GM21360 (cell line): ENCODE results near the gene NPHP4.

Experiments
- ATAC-seq: cut with Tn5 transposase; IDR thresholded peaks from one replicate; pipeline ENCODE4 v1.9.1; 2021; ENCODE audit warnings: mild to moderate bottlenecking, moderate library complexity; ENCODE audit not compliant: unreplicated experiment

NPHP4 gene

GRCh38 chr1:5974631-5975030 is 17.6 kb downstream of the NPHP4 start:
- ATAC-seq: no peak

- no peak for ATAC-seq
Measured at GRCh38 chr1:5973771-5974170, 18.5 kb downstream of the NPHP4 start.

GRCh38 chr1:5972198-5972520 is 20.1 kb downstream of the NPHP4 start:
- ATAC-seq: no peak

GRCh38 chr1:5971471-5972197 is 20.6 kb downstream of the NPHP4 start:
- ATAC-seq: no peak

GRCh38 chr1:5970610-5971273 is 21.5 kb downstream of the NPHP4 start:
- ATAC-seq: no peak

GRCh38 chr1:5969168-5969567 is 23.1 kb downstream of the NPHP4 start:
- ATAC-seq: no peak

- no peak for ATAC-seq
Measured at GRCh38 chr1:5968161-5968736, 24.0 kb downstream of the NPHP4 start.

GRCh38 chr1:5967351-5968160 is 24.7 kb downstream of the NPHP4 start:
- no peak for ATAC-seq

- no peak for ATAC-seq
Measured at GRCh38 chr1:5966543-5967205, 25.6 kb downstream of the NPHP4 start.

- ATAC-seq: no peak
Measured at GRCh38 chr1:5965586-5966131, 26.6 kb downstream of the NPHP4 start.

- no peak for ATAC-seq
Measured at GRCh38 chr1:5962265-5963105, 29.7 kb downstream of the NPHP4 start.

GRCh38 chr1:5961601-5962000 is 30.6 kb downstream of the NPHP4 start:
- ATAC-seq: no peak

- no peak for ATAC-seq
Measured at GRCh38 chr1:5960336-5960735, 31.9 kb downstream of the NPHP4 start.

- no peak for ATAC-seq
Measured at GRCh38 chr1:5959667-5960230, 32.5 kb downstream of the NPHP4 start.

GRCh38 chr1:5959087-5959486 is 33.1 kb downstream of the NPHP4 start:
- no peak for ATAC-seq

GRCh38 chr1:5956022-5956830 is 36.0 kb downstream of the NPHP4 start:
- ATAC-seq: no peak

GRCh38 chr1:5955479-5955977 is 36.7 kb downstream of the NPHP4 start:
- no peak for ATAC-seq

GRCh38 chr1:5954964-5955363 is 37.3 kb downstream of the NPHP4 start:
- peak; percentile 73 for ATAC-seq
